ENCODE results near the gene OR4D11. TPM values are rescaled to one million over a fixed set of nuclear protein-coding genes. Genes with fewer than 3 reads are reported as not detected.

OR4D11 gene
- total and polyA plus RNA-seq, 9 of the 15 experiments (the other 6 are each of a cell fraction or from before 2014, with no cell fraction given): not detected

DNA sequence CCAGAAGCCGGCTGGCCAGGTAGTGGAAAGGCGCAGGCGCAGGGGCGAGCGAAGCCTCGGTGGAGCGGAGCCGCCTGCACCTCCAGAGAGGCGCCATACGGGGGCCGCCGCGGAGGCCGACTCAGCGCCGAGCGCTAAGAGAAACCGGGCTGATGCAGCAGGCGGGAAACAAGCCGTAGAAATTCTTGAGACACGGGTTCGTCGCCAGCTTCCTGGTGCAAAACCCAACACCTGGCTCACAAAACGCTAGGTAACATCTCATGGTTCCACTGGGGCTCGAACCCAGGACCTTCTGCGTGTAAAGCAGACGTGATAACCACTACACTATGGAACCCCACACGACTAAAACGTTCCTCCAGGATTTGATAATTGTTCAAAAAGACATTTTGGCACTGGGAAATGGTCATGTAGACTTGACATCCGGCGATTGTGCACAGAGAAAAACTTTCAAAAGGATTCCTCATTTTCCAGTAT is 47.0 kb downstream of the OR4D11 start (continued):
- TF ChIP-seq ZBTB11 (CRISPR knock-in tag; IDR thresholded peaks at IDR 0.05): no peak
- 0 out of 2 replicates have a peak, but pooled peaks have one; percentile 49 for TF ChIP-seq GATAD2B (IDR thresholded peaks at IDR 0.05; ENCODE audit: borderline replicate concordance)
- TF ChIP-seq PHB (CRISPR knock-in tag; IDR thresholded peaks at IDR 0.05): no peak
- 0 out of 2 replicates have a peak, but pooled peaks have one; percentile 20 for TF ChIP-seq ZFPM2 (CRISPR knock-in tag; IDR thresholded peaks at IDR 0.05)
- TF ChIP-seq HMGN3 (IDR thresholded peaks at IDR 0.05; ENCODE audit: borderline replicate concordance, extremely low read depth, insufficient read length, low read depth, low read length): peak; percentile 73
- no peak for TF ChIP-seq SRSF3 (IDR thresholded peaks at IDR 0.05; ENCODE audit: insufficient read depth, low read length)
- TF ChIP-seq ZNF57 (CRISPR knock-in tag; IDR thresholded peaks at IDR 0.05): no peak
- TF ChIP-seq ZNF212 (CRISPR knock-in tag; IDR thresholded peaks at IDR 0.05): no peak
- TF ChIP-seq XRCC4 (IDR thresholded peaks at IDR 0.05; ENCODE audit: extremely low read depth, insufficient read depth, insufficient read length): no peak
- peak; percentile 96 for TF ChIP-seq CTBP1 (IDR thresholded peaks at IDR 0.05; ENCODE audit: borderline replicate concordance)
- no peak for TF ChIP-seq CBFB (CRISPR knock-in tag; IDR thresholded peaks at IDR 0.05)
- no peak for TF ChIP-seq TSC22D4 (tag; IDR thresholded peaks at IDR 0.05)
- peak; percentile 60 for TF ChIP-seq JUND (IDR thresholded peaks at IDR 0.05; ENCODE audit: borderline replicate concordance, low read depth, low read length)
- TF ChIP-seq JUND (tag; IDR thresholded peaks at IDR 0.05; ENCODE audit: borderline replicate concordance, low read depth, low read length): no peak; the same call in 2 of the 3 replicates
- no peak for TF ChIP-seq TFE3 (CRISPR knock-in tag; IDR thresholded peaks at IDR 0.05)
- TF ChIP-seq TFAM (CRISPR knock-in tag; conservative IDR thresholded peaks at IDR 0.05): no peak
- TF ChIP-seq, protein P1, sequence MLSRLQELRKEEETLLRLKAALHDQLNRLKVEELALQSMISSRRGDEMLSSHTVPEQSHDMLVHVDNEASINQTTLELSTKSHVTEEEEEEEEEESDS (CRISPR knock-in tag; IDR thresholded peaks at IDR 0.05): no peak
- TF ChIP-seq, protein P2, sequence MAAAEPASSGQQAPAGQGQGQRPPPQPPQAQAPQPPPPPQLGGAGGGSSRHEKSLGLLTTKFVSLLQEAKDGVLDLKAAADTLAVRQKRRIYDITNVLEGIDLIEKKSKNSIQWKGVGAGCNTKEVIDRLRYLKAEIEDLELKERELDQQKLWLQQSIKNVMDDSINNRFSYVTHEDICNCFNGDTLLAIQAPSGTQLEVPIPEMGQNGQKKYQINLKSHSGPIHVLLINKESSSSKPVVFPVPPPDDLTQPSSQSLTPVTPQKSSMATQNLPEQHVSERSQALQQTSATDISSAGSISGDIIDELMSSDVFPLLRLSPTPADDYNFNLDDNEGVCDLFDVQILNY (CRISPR knock-in tag; IDR thresholded peaks at IDR 0.05): no peak
- no peak for TF ChIP-seq MCM7 (IDR thresholded peaks at IDR 0.05)
- TF ChIP-seq ZBTB8A (IDR thresholded peaks at IDR 0.05; ENCODE audit: partially characterized antibody): peak; percentile 10
- peak; percentile 69 for TF ChIP-seq SP1 (CRISPR knock-in tag; IDR thresholded peaks at IDR 0.05)
- no peak for TF ChIP-seq HIVEP1 (CRISPR knock-in tag; IDR thresholded peaks at IDR 0.05)
- TF ChIP-seq PRPF4 (IDR thresholded peaks at IDR 0.05; ENCODE audit: insufficient read depth, low read depth, low read length, poor library complexity, severe bottlenecking): no peak
- TF ChIP-seq TCF15 (CRISPR knock-in tag; IDR thresholded peaks at IDR 0.05): no peak

Measured in K562 (cell line).